Upper lobe of left lung (tissue), 4 donors: ENCODE measurements around the gene ACTR1A.

ENCODE experiments used
- EP300 ChIP-seq, 4 donors: sonication (generic); formaldehyde crosslinking; IDR thresholded peaks; one replicate each; pipeline ENCODE4 v1.5.1; 2017; ENCODE audit warnings: antibody characterized with exemption in 4 of 4, control low read depth in 2 of 4
- POLR2A ChIP-seq, 4 donors: fragments of 450-650 bp; IDR thresholded peaks; one replicate each; pipeline ENCODE4 v1.5.1; 2016 to 2017; ENCODE audit warnings: antibody characterized with exemption in 4 of 4, mild to moderate bottlenecking in 2 of 4
- POLR2AphosphoS5 ChIP-seq, 2 donors: sonication (generic); formaldehyde crosslinking; IDR thresholded peaks; one replicate each; pipeline ENCODE4 v1.5.1; 2017; ENCODE audit warnings: antibody characterized with exemption in 2 of 2
- TF ChIP-seq, protein P1 (sequence below), 6 experiments: fragments of 450-650 bp in 4 of 6; fragments of 200-600 bp in 2 of 6; sonication (generic) in 2 of 6; IDR thresholded peaks; one replicate each; pipeline ENCODE4 v1.5.1; 2016 to 2019; ENCODE audit warnings: antibody characterized with exemption in 6 of 6

DNA sequence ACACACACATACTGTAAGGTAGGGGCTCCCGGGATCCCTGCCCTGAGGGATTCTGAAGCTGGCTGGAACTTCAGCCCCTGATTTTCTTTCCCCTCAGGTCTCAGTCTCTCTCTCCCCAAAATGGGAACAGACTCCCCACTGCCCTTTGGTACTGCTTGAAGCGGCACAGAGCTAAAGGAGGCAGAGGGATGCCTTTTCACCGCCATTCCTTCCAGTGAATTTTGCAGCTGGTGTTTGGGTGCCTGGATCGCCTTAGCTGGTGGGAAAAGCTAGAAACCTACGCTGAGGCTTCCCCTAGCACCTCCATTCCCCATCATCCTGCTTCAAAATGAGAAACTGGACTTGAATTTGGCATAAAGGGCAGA, 67.4 kb downstream of the ACTR1A start:
- TF ChIP-seq, protein P1, sequence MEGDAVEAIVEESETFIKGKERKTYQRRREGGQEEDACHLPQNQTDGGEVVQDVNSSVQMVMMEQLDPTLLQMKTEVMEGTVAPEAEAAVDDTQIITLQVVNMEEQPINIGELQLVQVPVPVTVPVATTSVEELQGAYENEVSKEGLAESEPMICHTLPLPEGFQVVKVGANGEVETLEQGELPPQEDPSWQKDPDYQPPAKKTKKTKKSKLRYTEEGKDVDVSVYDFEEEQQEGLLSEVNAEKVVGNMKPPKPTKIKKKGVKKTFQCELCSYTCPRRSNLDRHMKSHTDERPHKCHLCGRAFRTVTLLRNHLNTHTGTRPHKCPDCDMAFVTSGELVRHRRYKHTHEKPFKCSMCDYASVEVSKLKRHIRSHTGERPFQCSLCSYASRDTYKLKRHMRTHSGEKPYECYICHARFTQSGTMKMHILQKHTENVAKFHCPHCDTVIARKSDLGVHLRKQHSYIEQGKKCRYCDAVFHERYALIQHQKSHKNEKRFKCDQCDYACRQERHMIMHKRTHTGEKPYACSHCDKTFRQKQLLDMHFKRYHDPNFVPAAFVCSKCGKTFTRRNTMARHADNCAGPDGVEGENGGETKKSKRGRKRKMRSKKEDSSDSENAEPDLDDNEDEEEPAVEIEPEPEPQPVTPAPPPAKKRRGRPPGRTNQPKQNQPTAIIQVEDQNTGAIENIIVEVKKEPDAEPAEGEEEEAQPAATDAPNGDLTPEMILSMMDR (IDR thresholded peaks at IDR 0.05): no peak
- no peak for TF ChIP-seq POLR2AphosphoS5 (IDR thresholded peaks at IDR 0.05)
- no peak for TF ChIP-seq POLR2A (IDR thresholded peaks at IDR 0.05)
- no peak for TF ChIP-seq EP300 (IDR thresholded peaks at IDR 0.05)
